Ovary (tissue), 9 donors: Measurements from ENCODE around the gene GPC1. TPM values are rescaled to one million over a fixed set of nuclear protein-coding genes. Genes with fewer than 3 reads are reported as not detected.

Source experiments
- DNase-seq, 5 donors: peaks; one replicate each; pipeline ENCODE4 v3.0.0-alpha.2; 2019 to 2020
- H3K27ac ChIP-seq, 2 donors: fragments of 200-600 bp; one replicate each; pipeline versions ENCODE4 v1.5.1 to v1.8.0; 2019 to 2022
- H3K27me3 ChIP-seq: fragments of 200-600 bp; one replicate; pipeline ENCODE4 v1.8.0; 2022
- H3K36me3 ChIP-seq: fragments of 200-600 bp; sonication (generic); one replicate; pipeline ENCODE4 v1.5.1; 2019
- H3K4me1 ChIP-seq: one replicate; pipeline ENCODE4 v1.8.1; 2013; ENCODE audit warnings: mild to moderate bottlenecking, moderate library complexity; ENCODE audit not compliant: insufficient read depth
- H3K4me3 ChIP-seq: fragments of 200-600 bp; sonication (generic); one replicate; pipeline ENCODE4 v1.5.1; 2017
- H3K9me3 ChIP-seq, 2 donors: fragments of 200-600 bp in 1 of 2; sonication (generic) in 1 of 2; one replicate each; pipeline versions ENCODE4 v1.5.1 to v1.8.1; 2013 to 2019; ENCODE audit warnings: mild to moderate bottlenecking in 1 of 2, moderate library complexity in 1 of 2
- EP300 ChIP-seq: sonication (generic); formaldehyde crosslinking; IDR thresholded peaks from one replicate; pipeline ENCODE4 v1.6.1; 2017; ENCODE audit warnings: antibody characterized with exemption
- POLR2A ChIP-seq: fragments of 450-650 bp; IDR thresholded peaks from one replicate; pipeline ENCODE4 v1.6.1; 2017; ENCODE audit warnings: antibody characterized with exemption, mild to moderate bottlenecking, moderate library complexity
- WGBS, 3 donors: extraction: QIAGEN DNeasy Blood & Tissue Kit in 1 of 3; methylation state at CpG; one replicate each; pipeline versions ENCODE4 v1.1.5 to v1.1.7; 2013 to 2017; 5-methylcytosine and 5-hydroxymethylcytosine counted together
- intact Hi-C, 4 donors: fragments of 100-400 bp; cut with DNase I; formaldehyde crosslinking; loops; one replicate each; pipeline versions ENCODE4 v1.11.0 to v1.15.1; 2022 to 2023
- polyA plus RNA-seq, 2 donors: library from polyadenylated mRNA; stranded (reverse); fragments of 200-250 nt in 1 of 2; fragments of 350-450 nt in 1 of 2; fragmentation: Illumina TruSeq in 1 of 2; extraction: RNeasy Lipid Tissue Mini Kit (QIAGEN cat#74804) in 1 of 2; gene quantifications; one replicate each; pipeline ENCODE4 v1.2.3, GENCODE V29; 2013 to 2014
- total RNA-seq, 7 donors: library from RNA; depleted of rRNA in 2 of 7; stranded (reverse); fragments of >200 nt in 2 of 7; fragmentation: NEBNext Ultra II Directional in 3 of 7; extraction: Animal tissue kit (Norgen Biotek cat#: 25700) in 3 of 7; gene quantifications; one replicate each; pipeline versions ENCODE4 v1.1.0 to v1.2.4, GENCODE V29; 2016 to 2023
- TF ChIP-seq, protein P1 (sequence below), 3 donors: fragments of 450-650 bp in 2 of 3; fragments of 200-600 bp in 1 of 3; IDR thresholded peaks; one replicate each; pipeline versions ENCODE4 v1.5.1 to v1.8.0; 2016 to 2022; ENCODE audit warnings: antibody characterized with exemption in 3 of 3, mild to moderate bottlenecking in 1 of 3
- donor health status: DM: no; HTN: no; CAD: no; lungs with moderate emphysema.
- donor health status: DM: no; HTN: no; CAD: no.
- donor health status: Bipolar disorder and iron deficiency.
- donor health status: DM: yes; HTN: yes; CAD: no.
- donor health status: DM: no; HTN: no; CAD: no.
- donor health status: DM: yes; HTN: yes; CAD: no.

The GPC1 gene
- total and polyA plus RNA-seq, 9 donors, result 2.9 to 149 (median 71.4) TPM

DNA sequence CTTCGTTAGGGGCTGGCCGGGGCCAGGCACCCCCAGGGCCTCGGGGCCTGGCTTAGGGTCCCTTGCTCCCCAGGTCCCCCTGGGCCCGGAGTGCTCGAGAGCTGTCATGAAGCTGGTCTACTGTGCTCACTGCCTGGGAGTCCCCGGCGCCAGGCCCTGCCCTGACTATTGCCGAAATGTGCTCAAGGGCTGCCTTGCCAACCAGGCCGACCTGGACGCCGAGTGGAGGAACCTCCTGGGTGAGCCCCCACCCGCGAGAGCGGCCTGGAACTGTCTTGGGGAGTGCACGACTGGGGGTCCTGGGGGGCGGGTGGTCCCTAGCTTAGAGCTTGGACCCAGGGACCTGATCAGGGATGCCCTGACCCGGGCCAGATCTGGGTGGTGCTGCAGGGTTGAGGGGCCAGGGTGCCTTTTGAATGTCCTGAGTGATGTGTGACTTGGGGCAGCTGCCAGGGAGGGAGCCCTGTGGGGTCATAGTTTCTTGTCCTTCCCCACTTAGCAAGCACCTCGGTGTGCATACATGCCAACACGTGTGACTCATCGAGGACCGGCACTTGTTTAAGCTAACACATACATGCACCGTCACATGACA lies 27.9 kb downstream of the GPC1 start:
- Histone ChIP-seq H3K27ac (no peak overlapping the region), H3K4me1 (no peaks in the 10 kb centered on the region), H3K27me3 (no peaks in the 10 kb centered on the region), H3K36me3 (no peaks in the 10 kb centered on the region), H3K4me3 (no peak overlapping the region), H3K9me3 (no peaks in the 10 kb centered on the region)
- intact Hi-C loops, result no loop called here
- TF ChIP-seq, protein P1, sequence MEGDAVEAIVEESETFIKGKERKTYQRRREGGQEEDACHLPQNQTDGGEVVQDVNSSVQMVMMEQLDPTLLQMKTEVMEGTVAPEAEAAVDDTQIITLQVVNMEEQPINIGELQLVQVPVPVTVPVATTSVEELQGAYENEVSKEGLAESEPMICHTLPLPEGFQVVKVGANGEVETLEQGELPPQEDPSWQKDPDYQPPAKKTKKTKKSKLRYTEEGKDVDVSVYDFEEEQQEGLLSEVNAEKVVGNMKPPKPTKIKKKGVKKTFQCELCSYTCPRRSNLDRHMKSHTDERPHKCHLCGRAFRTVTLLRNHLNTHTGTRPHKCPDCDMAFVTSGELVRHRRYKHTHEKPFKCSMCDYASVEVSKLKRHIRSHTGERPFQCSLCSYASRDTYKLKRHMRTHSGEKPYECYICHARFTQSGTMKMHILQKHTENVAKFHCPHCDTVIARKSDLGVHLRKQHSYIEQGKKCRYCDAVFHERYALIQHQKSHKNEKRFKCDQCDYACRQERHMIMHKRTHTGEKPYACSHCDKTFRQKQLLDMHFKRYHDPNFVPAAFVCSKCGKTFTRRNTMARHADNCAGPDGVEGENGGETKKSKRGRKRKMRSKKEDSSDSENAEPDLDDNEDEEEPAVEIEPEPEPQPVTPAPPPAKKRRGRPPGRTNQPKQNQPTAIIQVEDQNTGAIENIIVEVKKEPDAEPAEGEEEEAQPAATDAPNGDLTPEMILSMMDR (IDR thresholded peaks at IDR 0.05), result no peak
- TF ChIP-seq EP300 (no peak), POLR2A (no peak)
- WGBS, 3 donors, result 88 to 93% (median 93%) methylated on average over 22 of the region's 22 CpGs
- DNase-seq, result peak; percentile 11 to 34 (median 20)

DNA sequence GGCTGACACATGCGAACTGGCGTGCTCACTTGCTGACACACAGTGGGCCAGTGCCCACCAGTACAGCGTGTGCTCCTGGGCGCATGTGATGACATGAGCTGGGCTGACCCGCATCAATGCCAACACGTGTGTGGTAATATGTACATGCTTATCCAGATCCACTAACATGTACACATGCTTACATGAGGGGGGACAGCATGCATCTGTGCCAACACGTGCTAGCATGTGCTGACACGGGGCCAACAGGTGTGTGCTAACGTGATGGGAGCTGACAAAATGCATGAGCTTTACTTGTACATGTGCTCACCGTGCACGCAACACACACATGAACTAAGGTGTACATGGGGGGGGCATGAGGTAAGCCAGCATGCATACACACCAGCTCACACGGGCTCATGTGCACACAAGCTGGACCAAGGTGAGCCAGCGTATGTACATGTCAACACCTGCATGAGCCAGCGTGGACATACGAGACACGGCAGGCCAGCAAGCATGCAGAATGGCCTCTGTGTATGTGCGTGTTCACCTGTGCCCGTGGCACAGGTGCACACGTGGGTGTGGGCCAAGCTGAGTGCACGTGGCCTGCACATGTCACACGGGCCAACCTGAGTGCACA lies 28.5 kb downstream of the GPC1 start:
- intact Hi-C loops, result no loop called here
- no peaks in the 10 kb centered on the region for H3K27me3 ChIP-seq
- no peak for TF ChIP-seq POLR2A
- TF ChIP-seq EP300, result no peak
- TF ChIP-seq, protein P1 (IDR thresholded peaks at IDR 0.05), result no peak
- H3K9me3 ChIP-seq, result no peaks in the 10 kb centered on the region
- no peak overlapping the region for H3K4me3 ChIP-seq
- DNase-seq, result peak in 3 of 5 donors; percentile 10 to 21 (median 19)
- WGBS, 3 donors, result 91 to 94% (median 92%) methylated on average over 21 of the region's 21 CpGs
- no peaks in the 10 kb centered on the region for H3K4me1 ChIP-seq
- H3K36me3 ChIP-seq, result no peaks in the 10 kb centered on the region
- H3K27ac ChIP-seq, result no peak overlapping the region

DNA sequence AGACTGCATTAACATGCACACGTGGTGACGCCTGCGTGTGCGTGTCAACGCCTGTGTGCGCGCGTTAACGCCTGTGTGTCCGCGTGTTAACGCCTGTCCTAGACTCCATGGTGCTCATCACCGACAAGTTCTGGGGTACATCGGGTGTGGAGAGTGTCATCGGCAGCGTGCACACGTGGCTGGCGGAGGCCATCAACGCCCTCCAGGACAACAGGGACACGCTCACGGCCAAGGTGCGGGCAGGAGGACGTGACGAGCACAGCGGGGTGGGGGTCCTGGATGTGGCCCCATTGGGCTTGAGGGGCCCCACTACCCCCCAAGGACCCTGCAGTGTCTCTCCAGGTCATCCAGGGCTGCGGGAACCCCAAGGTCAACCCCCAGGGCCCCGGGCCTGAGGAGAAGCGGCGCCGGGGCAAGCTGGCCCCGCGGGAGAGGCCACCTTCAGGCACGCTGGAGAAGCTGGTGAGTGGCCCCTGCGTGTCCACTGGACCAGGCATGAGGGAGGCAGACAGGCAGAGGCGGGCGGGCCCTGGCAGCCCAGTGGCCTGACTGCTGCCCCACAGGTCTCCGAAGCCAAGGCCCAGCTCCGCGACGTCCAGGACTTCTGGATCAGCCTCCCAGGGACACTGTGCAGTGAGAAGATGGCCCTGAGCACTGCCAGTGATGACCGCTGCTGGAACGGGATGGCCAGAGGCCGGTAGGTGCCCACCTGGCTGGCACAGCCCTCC lies 29.2 kb downstream of the GPC1 start:
- no peak overlapping the region for H3K4me3 ChIP-seq
- DNase-seq, result peak; percentile 11 to 37 (median 22)
- no peak overlapping the region for H3K27ac ChIP-seq
- H3K9me3 ChIP-seq, result no peaks in the 10 kb centered on the region
- H3K4me1 ChIP-seq, result no peaks in the 10 kb centered on the region
- TF ChIP-seq EP300 (no peak), POLR2A (no peak)
- TF ChIP-seq, protein P1 (IDR thresholded peaks at IDR 0.05), result no peak
- intact Hi-C loops, result no loop called here
- no peaks in the 10 kb centered on the region for H3K36me3 ChIP-seq
- WGBS, 3 donors, result 91 to 95% (median 95%) methylated on average over 33 to 43 of the region's 43 CpGs
- H3K27me3 ChIP-seq, result no peaks in the 10 kb centered on the region

DNA sequence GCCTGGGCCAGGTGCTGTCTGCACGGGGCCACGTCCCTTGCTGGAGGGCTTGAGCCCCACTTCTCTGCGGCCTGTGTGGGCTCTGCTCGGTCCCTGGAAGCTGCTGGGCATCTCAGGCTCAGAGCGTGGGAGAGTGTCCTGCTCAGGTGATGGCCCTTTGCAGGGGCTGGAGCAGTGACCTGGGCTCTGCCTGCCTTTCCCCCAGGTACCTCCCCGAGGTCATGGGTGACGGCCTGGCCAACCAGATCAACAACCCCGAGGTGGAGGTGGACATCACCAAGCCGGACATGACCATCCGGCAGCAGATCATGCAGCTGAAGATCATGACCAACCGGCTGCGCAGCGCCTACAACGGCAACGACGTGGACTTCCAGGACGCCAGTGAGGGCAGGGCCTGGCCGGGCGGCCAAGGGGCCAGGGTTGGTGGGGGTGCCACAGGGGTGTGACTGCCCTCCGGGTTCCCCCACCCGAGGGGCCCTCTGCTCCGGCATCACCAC lies 29.9 kb downstream of the GPC1 start:
- H3K9me3 ChIP-seq, result no peaks in the 10 kb centered on the region
- WGBS, 3 donors, result 89 to 92% (median 90%) methylated on average over 20 to 22 of the region's 22 CpGs
- no peak overlapping the region for H3K4me3 ChIP-seq
- no peaks in the 10 kb centered on the region for H3K27me3 ChIP-seq
- no peaks in the 10 kb centered on the region for H3K4me1 ChIP-seq
- intact Hi-C loops, result no loop called here
- TF ChIP-seq POLR2A (no peak), EP300 (no peak)
- TF ChIP-seq, protein P1 (IDR thresholded peaks at IDR 0.05), result no peak
- peak in 4 of 5 donors; percentile 21 to 39 (median 26) for DNase-seq
- no peaks in the 10 kb centered on the region for H3K36me3 ChIP-seq
- H3K27ac ChIP-seq, result no peak overlapping the region
